ENCODE results near the gene NELL1.
A peak's percentile ranks its signal among the peaks of the same experiment; 100 is the strongest.

NELL1 gene

GRCh38 chr11:21588754-21589153 is 919.4 kb downstream of the NELL1 start:
- Mint-ChIP-seq H3K4me3 (no peak overlapping the region), H3K9me3 (peaks cover 5% of the 10 kb centered on the region), H3K36me3 (ENCODE audit: low read depth) (no peaks in the 10 kb centered on the region), H3K4me1 (peaks cover 17% of the 10 kb centered on the region), H3K27ac (no peak overlapping the region), H3K27me3 (ENCODE audit: low read depth) (no peaks in the 10 kb centered on the region)
- TF ChIP-seq CTCF (IDR thresholded peaks at IDR 0.05; ENCODE audit: unreplicated experiment in 3 of 3) = no peak

- Mint-ChIP-seq H3K27ac (no peak overlapping the region), H3K27me3 (ENCODE audit: low read depth) (no peaks in the 10 kb centered on the region), H3K36me3 (ENCODE audit: low read depth) (no peaks in the 10 kb centered on the region), H3K9me3 (peaks cover 3% of the 10 kb centered on the region), H3K4me1 (peaks cover 23% of the 10 kb centered on the region), H3K4me3 (peak overlapping the region in 1 of 3 experiments; percentile 38)
- TF ChIP-seq CTCF (IDR thresholded peaks at IDR 0.05; ENCODE audit: unreplicated experiment in 3 of 3) = no peak
Observed at GRCh38 chr11:21602699-21603098, 933.3 kb downstream of the NELL1 start.

- Mint-ChIP-seq H3K4me1 (peaks cover 23% of the 10 kb centered on the region), H3K36me3 (ENCODE audit: low read depth) (no peaks in the 10 kb centered on the region), H3K27me3 (ENCODE audit: low read depth) (no peaks in the 10 kb centered on the region), H3K4me3 (no peak overlapping the region), H3K9me3 (no peaks in the 10 kb centered on the region), H3K27ac (no peak overlapping the region)
- no peak for TF ChIP-seq CTCF (IDR thresholded peaks at IDR 0.05; ENCODE audit: unreplicated experiment in 3 of 3)
Observed at GRCh38 chr11:21603886-21604285, 934.5 kb downstream of the NELL1 start.

- H3K36me3 Mint-ChIP-seq (ENCODE audit: low read depth) = no peaks in the 10 kb centered on the region
- no peak for TF ChIP-seq CTCF (IDR thresholded peaks at IDR 0.05; ENCODE audit: unreplicated experiment in 3 of 3)
- H3K9me3 Mint-ChIP-seq = no peaks in the 10 kb centered on the region
- no peak overlapping the region for H3K27ac Mint-ChIP-seq
- H3K27me3 Mint-ChIP-seq (ENCODE audit: low read depth) = no peaks in the 10 kb centered on the region
- peaks cover 23% of the 10 kb centered on the region for H3K4me1 Mint-ChIP-seq
- no peak overlapping the region for H3K4me3 Mint-ChIP-seq
Observed at GRCh38 chr11:21604564-21604963, 935.2 kb downstream of the NELL1 start.

GRCh38 chr11:21612326-21612725 is 942.9 kb downstream of the NELL1 start:
- H3K9me3 Mint-ChIP-seq = no peaks in the 10 kb centered on the region
- peaks cover 12% of the 10 kb centered on the region for H3K27me3 Mint-ChIP-seq (ENCODE audit: low read depth)
- H3K27ac Mint-ChIP-seq = no peak overlapping the region
- no peaks in the 10 kb centered on the region for H3K4me1 Mint-ChIP-seq
- TF ChIP-seq CTCF (IDR thresholded peaks at IDR 0.05; ENCODE audit: unreplicated experiment in 3 of 3) = no peak
- H3K36me3 Mint-ChIP-seq (ENCODE audit: low read depth) = no peaks in the 10 kb centered on the region
- no peak overlapping the region for H3K4me3 Mint-ChIP-seq

- no peak overlapping the region for H3K27ac Mint-ChIP-seq
- H3K4me1 Mint-ChIP-seq = no peaks in the 10 kb centered on the region
- H3K27me3 Mint-ChIP-seq (ENCODE audit: low read depth) = peaks cover 12% of the 10 kb centered on the region
- no peaks in the 10 kb centered on the region for H3K9me3 Mint-ChIP-seq
- no peak for TF ChIP-seq CTCF (IDR thresholded peaks at IDR 0.05; ENCODE audit: unreplicated experiment in 3 of 3)
- H3K4me3 Mint-ChIP-seq = no peak overlapping the region
- H3K36me3 Mint-ChIP-seq (ENCODE audit: low read depth) = no peaks in the 10 kb centered on the region
Observed at GRCh38 chr11:21614961-21615360, 945.6 kb downstream of the NELL1 start.
